HG03442 (cell line): ENCODE results near the gene PCCA.

Experiments
- ATAC-seq: cut with Tn5 transposase; IDR thresholded peaks from one replicate; pipeline ENCODE4 v1.9.1; 2021; ENCODE audit warnings: mild to moderate bottlenecking, moderate library complexity; ENCODE audit not compliant: unreplicated experiment

The PCCA gene

GRCh38 chr13:100495455-100495854, 406.6 kb downstream of the PCCA start:
- no peak for ATAC-seq

GRCh38 chr13:100497389-100497788, 408.5 kb downstream of the PCCA start:
- ATAC-seq: no peak

- ATAC-seq: no peak
Measured at GRCh38 chr13:100502446-100502845, 413.6 kb downstream of the PCCA start.

- no peak for ATAC-seq
Measured at GRCh38 chr13:100503622-100504021, 414.7 kb downstream of the PCCA start.

GRCh38 chr13:100506154-100506553, 417.3 kb downstream of the PCCA start:
- peak; percentile 81 for ATAC-seq

GRCh38 chr13:100506600-100507422, 417.9 kb downstream of the PCCA start:
- ATAC-seq: peak; percentile 45

DNA sequence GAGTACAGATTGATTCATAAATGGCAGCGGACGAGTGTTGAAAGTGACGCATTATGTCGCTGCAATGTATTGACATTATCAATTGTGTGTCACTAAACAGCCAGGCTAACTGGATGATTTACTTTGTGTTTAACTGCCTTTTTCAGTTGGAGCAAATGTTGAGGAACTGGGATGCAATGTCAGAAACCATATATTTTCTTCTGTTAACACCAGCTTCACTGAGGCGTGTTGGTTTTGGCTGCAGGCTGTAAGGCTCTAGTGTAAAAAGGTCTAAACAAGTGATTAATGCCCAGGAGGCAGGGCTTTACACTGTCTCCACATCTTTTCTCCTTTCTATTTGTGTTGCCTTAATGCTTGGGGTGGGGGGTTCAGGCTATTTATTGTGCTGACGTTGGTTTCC, 419.6 kb downstream of the PCCA start:
- no peak for ATAC-seq

DNA sequence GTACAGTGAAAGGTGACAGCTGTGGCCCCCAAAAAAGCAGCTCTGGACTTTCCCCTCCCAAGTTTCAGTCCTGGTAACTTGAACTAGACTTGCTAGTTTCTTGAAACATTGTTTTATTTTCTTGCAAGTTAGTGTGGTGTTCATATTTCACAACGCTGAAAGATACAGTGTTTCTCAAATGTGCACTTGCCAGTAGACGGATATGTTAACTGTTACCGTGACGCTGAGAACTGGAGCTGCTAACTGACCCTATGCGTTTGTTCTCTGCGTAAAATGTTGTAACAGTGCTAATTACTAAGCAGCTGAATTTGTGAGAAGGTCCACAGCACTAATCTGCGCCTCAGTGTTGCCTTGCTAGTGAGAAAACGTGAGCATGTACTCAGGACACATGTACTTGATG, 420.1 kb downstream of the PCCA start:
- no peak for ATAC-seq

GRCh38 chr13:100510208-100510957, 421.5 kb downstream of the PCCA start:
- ATAC-seq: no peak

- no peak for ATAC-seq
Measured at GRCh38 chr13:100511466-100511865, 422.6 kb downstream of the PCCA start.

DNA sequence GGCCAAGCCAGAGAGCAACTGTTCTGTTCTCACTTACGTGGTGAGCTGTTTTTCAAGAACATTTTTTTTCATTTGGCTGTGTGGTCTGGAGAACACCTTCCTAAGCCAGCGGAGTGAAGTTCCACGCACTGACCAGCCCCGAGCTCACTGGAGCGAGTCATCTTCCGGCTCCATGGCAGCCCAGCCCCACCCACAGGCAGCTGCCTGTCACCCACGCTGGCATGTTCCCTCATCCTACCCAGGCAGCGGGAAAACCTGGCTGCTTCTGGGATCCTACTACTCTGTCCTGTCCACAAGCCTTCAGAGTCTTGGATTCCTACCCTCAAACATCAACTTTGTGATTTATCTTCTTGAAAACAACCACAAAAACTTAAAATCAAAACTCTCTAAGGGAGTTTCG, 423.5 kb downstream of the PCCA start:
- no peak for ATAC-seq

GRCh38 chr13:100513171-100513570, 424.3 kb downstream of the PCCA start:
- no peak for ATAC-seq

DNA sequence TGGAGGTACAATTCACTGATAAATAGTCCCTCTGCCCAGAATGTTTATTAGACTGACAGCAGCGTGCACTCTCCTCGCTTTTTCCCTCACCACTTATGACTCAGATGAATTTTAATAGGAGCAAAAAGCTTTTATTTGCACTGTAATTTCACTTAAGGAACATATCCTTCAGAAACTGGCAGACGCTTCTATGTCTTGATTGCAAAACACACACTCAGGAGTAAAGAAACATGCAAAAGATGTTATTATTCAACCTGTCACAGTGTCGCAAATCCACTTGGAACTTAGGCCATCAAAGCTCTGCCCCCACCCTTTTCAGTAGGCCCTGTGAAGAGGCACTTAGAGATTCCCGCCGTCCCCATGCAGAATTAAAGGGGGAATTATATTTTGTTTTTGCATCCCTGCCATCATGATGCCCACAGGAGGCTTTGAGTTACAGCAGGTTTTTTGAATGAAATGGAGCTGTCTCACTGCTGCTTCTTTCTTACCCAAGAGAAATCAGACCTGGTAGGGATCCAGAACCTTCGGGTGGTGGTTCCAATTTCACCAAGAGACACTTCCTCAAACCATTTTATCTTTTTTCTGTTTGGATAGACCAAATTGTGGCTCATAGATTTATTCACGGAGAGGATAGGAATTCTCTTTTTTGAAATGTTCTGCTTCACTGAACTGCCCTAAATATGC, 425.2 kb downstream of the PCCA start:
- no peak for ATAC-seq

DNA sequence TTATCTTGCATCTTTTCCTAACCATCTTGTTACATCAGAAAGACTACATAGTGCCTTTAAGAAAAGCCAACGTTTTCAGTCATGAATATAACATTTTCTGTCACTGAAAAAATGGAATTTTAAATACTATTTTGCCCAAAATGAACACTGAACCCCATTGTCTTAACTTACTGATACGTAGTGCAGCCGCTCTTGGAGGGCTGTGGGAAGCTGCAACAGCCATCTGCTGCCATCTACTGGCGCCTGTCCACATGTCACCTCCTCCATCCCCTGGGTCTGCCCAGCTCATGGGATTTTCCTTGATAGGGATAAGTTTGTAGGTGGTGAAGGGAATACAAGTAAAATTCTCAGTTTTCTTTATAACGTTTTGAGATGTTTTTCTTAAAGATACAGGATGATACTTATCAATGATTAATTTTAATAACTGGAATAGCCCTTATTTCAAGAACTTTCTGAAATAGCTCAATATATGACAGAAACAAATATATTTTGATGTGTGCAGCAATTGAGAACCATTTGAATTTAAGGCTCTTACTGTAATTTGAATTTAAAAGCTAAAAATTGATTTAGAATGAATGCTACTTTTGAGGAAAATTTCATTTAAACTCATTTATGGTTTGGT, 426.0 kb downstream of the PCCA start:
- peak; percentile 97 for ATAC-seq

DNA sequence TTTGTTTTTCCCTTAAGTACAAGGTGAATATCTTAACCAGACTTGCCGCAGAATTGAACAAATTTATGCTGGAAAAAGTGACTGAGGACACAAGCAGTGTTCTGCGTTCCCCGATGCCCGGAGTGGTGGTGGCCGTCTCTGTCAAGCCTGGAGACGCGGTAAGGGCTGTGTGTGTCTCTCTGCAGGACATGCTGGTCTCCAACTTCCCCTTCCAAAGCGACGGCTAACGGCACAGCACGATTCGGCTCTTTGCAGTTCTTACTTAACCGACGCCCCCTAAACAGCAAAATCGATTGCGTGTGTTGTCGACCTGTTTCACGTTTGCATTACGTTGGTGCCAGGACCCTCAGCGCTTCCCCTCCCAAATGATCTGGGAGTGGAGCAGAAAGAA, 426.5 kb downstream of the PCCA start:
- no peak for ATAC-seq

- ATAC-seq: no peak
Measured at GRCh38 chr13:100517135-100517534, 428.2 kb downstream of the PCCA start.

GRCh38 chr13:100517728-100518127, 428.8 kb downstream of the PCCA start:
- no peak for ATAC-seq

GRCh38 chr13:100518394-100519062, 429.6 kb downstream of the PCCA start:
- no peak for ATAC-seq

DNA sequence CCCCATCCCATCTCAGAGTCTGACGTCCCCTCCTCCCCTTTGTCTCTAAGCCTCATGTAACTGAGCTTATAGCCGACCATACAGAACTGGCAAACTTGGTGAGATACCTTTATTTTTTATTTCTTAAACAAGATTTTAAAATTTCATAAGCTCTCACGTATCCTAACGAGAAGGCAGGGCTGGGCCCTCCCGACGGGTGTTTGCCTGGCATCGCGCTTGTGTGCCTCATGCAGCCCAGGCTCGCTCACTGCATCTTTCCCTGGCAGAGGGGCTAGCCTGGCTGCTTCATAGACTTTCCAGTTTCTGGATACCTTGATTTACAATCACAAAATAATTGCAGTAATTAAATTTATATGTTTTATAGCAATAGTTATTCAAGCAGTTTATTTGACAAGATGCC, 430.7 kb downstream of the PCCA start:
- no peak for ATAC-seq

GRCh38 chr13:100520936-100521850, 432.3 kb downstream of the PCCA start:
- no peak for ATAC-seq
